GM21717 (cell line): ENCODE data around the gene IFNL4.
"Not testable (repeated sequence)": the region's sequence is repeated elsewhere in the genome, so short reads cannot be mapped to it uniquely, and the experiment has no call there.

Source experiments
- ATAC-seq: cut with Tn5 transposase; IDR thresholded peaks from one replicate; pipeline ENCODE4 v1.9.1; 2021; ENCODE audit warnings: mild to moderate bottlenecking, moderate library complexity; ENCODE audit not compliant: unreplicated experiment

Gene IFNL4

GRCh38 chr19:39248806-39249205, at the start of gene IFNL4:
Gene IFNL4 (minus strand): TSS chr19:39248856.
- ATAC-seq = no peak

- no peak for ATAC-seq
Observed at GRCh38 chr19:39297931-39298634, 49.4 kb upstream of the IFNL4 start.

GRCh38 chr19:39296906-39297305, 48.2 kb upstream of the IFNL4 start:
- ATAC-seq = no peak

- no peak for ATAC-seq
Observed at GRCh38 chr19:39296055-39296645, 47.5 kb upstream of the IFNL4 start, which contains the start of gene IFNL1. Gene IFNL1 (plus strand): TSS chr19:39296407. CDS start chr19:39296422, 15 bp downstream.

- ATAC-seq = no peak
Observed at GRCh38 chr19:39293394-39293793, 44.7 kb upstream of the IFNL4 start.

GRCh38 chr19:39284032-39284431, 35.4 kb upstream of the IFNL4 start:
- no peak for ATAC-seq

- no peak for ATAC-seq
Observed at GRCh38 chr19:39282021-39282420, 33.4 kb upstream of the IFNL4 start.

- no peak for ATAC-seq
Observed at GRCh38 chr19:39277598-39277997, 28.9 kb upstream of the IFNL4 start.

GRCh38 chr19:39276740-39277139, 28.1 kb upstream of the IFNL4 start:
- ATAC-seq = no peak

- no peak for ATAC-seq
Observed at GRCh38 chr19:39275578-39275977, 26.9 kb upstream of the IFNL4 start.

GRCh38 chr19:39273859-39274258, 25.2 kb upstream of the IFNL4 start:
- ATAC-seq = not testable (repeated sequence)

- no peak for ATAC-seq
Observed at GRCh38 chr19:39270036-39270871, 21.6 kb upstream of the IFNL4 start.

- not testable (repeated sequence) for ATAC-seq
Observed at GRCh38 chr19:39269369-39269768, 20.7 kb upstream of the IFNL4 start.

- ATAC-seq = not testable (repeated sequence)
Observed at GRCh38 chr19:39268531-39269223, 20.0 kb upstream of the IFNL4 start.

- not testable (repeated sequence) for ATAC-seq
Observed at GRCh38 chr19:39268085-39268484, 19.4 kb upstream of the IFNL4 start, which contains the start of gene IFNL2. Gene IFNL2 (plus strand): TSS chr19:39268396. CDS start chr19:39268569, 173 bp downstream.

GRCh38 chr19:39265321-39265916, 16.8 kb upstream of the IFNL4 start:
- ATAC-seq = no peak

GRCh38 chr19:39264306-39265290, 15.9 kb upstream of the IFNL4 start:
- no peak for ATAC-seq

- ATAC-seq = no peak
Observed at GRCh38 chr19:39263912-39264305, 15.3 kb upstream of the IFNL4 start.

GRCh38 chr19:39262496-39262895, 13.8 kb upstream of the IFNL4 start:
- no peak for ATAC-seq
